GM23338 (cell line): ENCODE measurements around the gene REV3L. TPM values are rescaled to one million over a fixed set of nuclear protein-coding genes. Genes with fewer than 3 reads are reported as not detected.

Experiments used
- ATAC-seq: fragments of 200-7000 bp; cut with Tn5 transposase; 3 replicates; pipeline ENCODE4 v1.9.1; 2020
- DNase-seq: peaks from one replicate; pipeline ENCODE4 v3.0.0-alpha.2; 2015; ENCODE audit warnings: low spot score
- H2AFZ ChIP-seq: fragments of 200-600 bp; sonication (generic); 2 replicates; pipeline ENCODE4 v1.8.0; 2016; ENCODE audit warnings: antibody characterized with exemption, mild to moderate bottlenecking, moderate library complexity
- H3F3A ChIP-seq: fragments of 200-600 bp; sonication (generic); replicated peaks from 2 replicates; pipeline ENCODE4 v1.8.0; 2017; ENCODE audit warnings: antibody characterized with exemption, mixed run types, low read depth
- H3K27ac ChIP-seq: fragments of 200-600 bp; sonication (generic); 2 replicates; pipeline ENCODE4 v1.6.1; 2016; ENCODE audit warnings: low read depth
- H3K27me3 ChIP-seq: fragments of 200-600 bp; sonication (generic); 2 replicates; pipeline ENCODE4 v1.8.0; 2016; ENCODE audit warnings: mild to moderate bottlenecking, mixed run types, moderate library complexity; ENCODE audit not compliant: insufficient read depth
- H3K36me3 ChIP-seq: fragments of 200-600 bp; sonication (generic); 2 replicates; pipeline ENCODE4 v1.8.0; 2016; ENCODE audit warnings: mild to moderate bottlenecking; ENCODE audit not compliant: insufficient read depth
- H3K4me1 ChIP-seq: fragments of 200-600 bp; sonication (generic); 2 replicates; pipeline ENCODE4 v1.8.0; 2016; ENCODE audit warnings: mild to moderate bottlenecking, moderate library complexity; ENCODE audit not compliant: insufficient read depth
- H3K4me2 ChIP-seq: fragments of 200-600 bp; sonication (generic); 2 replicates; pipeline ENCODE4 v1.7.1; 2017; ENCODE audit warnings: mixed run types
- H3K4me3 ChIP-seq: fragments of 200-600 bp; sonication (generic); 2 replicates; pipeline ENCODE4 v1.6.1; 2016; ENCODE audit warnings: mixed run types
- H3K79me2 ChIP-seq: fragments of 200-600 bp; sonication (generic); replicated peaks from 2 replicates; pipeline ENCODE4 v1.8.0; 2017; ENCODE audit warnings: mild to moderate bottlenecking; ENCODE audit not compliant: insufficient read depth
- H3K9me2 ChIP-seq: fragments of 200-600 bp; sonication (generic); 2 replicates; pipeline ENCODE4 v1.8.0; 2017; ENCODE audit not compliant: insufficient read depth
- H4K20me1 ChIP-seq: fragments of 200-600 bp; sonication (generic); replicated peaks from 2 replicates; pipeline ENCODE4 v1.8.0; 2017; ENCODE audit warnings: mild to moderate bottlenecking; ENCODE audit not compliant: insufficient read depth
- H3K27ac Mint-ChIP-seq: 2 replicates; pipeline ENCODE4 v1.8.0; 2020; ENCODE audit warnings: inconsistent platforms, mild to moderate bottlenecking, moderate library complexity, mixed read lengths
- H3K27me3 Mint-ChIP-seq: 3 replicates; pipeline ENCODE4 v1.8.0; 2022; ENCODE audit warnings: low read depth, mild to moderate bottlenecking, moderate library complexity, mixed read lengths, inconsistent platforms; ENCODE audit not compliant: insufficient read depth, poor library complexity
- H3K36me3 Mint-ChIP-seq: 3 replicates; pipeline ENCODE4 v1.8.0; 2021; ENCODE audit warnings: low read depth, mild to moderate bottlenecking, inconsistent platforms, moderate library complexity, mixed read lengths
- H3K4me1 Mint-ChIP-seq: 3 replicates; pipeline ENCODE4 v1.8.0; 2020; ENCODE audit warnings: mild to moderate bottlenecking, inconsistent platforms, mixed read lengths
- H3K4me3 Mint-ChIP-seq: 3 replicates; pipeline ENCODE4 v1.8.0; 2021; ENCODE audit warnings: moderate library complexity, mild to moderate bottlenecking, inconsistent platforms, mixed read lengths
- H3K9me3 Mint-ChIP-seq: 3 replicates; pipeline ENCODE4 v1.8.0; 2020; ENCODE audit warnings: moderate library complexity, mild to moderate bottlenecking, inconsistent platforms, mixed read lengths
- CREB1 ChIP-seq: fragments of 250-450 bp; sonication (Bioruptor Pico); IDR thresholded peaks from 2 replicates; pipeline ENCODE4 v1.5.0; 2020; ENCODE audit warnings: low read depth, mild to moderate bottlenecking, moderate library complexity
- EZH2 ChIP-seq: fragments of 200-600 bp; sonication (generic); IDR thresholded peaks from one replicate; pipeline ENCODE4 v1.8.0; 2017; ENCODE audit warnings: antibody characterized with exemption, mild to moderate bottlenecking, low read depth; ENCODE audit not compliant: unreplicated experiment
- EZH2phosphoT487 ChIP-seq: fragments of 200-600 bp; sonication (generic); IDR thresholded peaks from one replicate; pipeline ENCODE4 v1.8.1; 2018; ENCODE audit warnings: antibody characterized with exemption; ENCODE audit not compliant: unreplicated experiment
- NANOG ChIP-seq: IDR thresholded peaks from 2 replicates; pipeline ENCODE4 v1.6.1; 2016; ENCODE audit warnings: antibody characterized with exemption, borderline replicate concordance
- POLR2AphosphoS5 ChIP-seq: IDR thresholded peaks from 2 replicates; pipeline ENCODE4 v1.6.1; 2016; ENCODE audit warnings: antibody characterized with exemption, low read depth
- STAT1 ChIP-seq: IDR thresholded peaks from one replicate; pipeline ENCODE4 v1.6.1; 2016; ENCODE audit warnings: antibody characterized with exemption; ENCODE audit not compliant: unreplicated experiment
- ZNF114 ChIP-seq: fragments of 250-450 bp; sonication (Bioruptor Pico); IDR thresholded peaks from 2 replicates; pipeline ENCODE4 v1.5.0; 2020; ENCODE audit warnings: mild to moderate bottlenecking, moderate library complexity
- ZNF331 ChIP-seq: fragments of 250-450 bp; sonication (Bioruptor Pico); IDR thresholded peaks from 2 replicates; pipeline ENCODE4 v1.5.0; 2020; ENCODE audit warnings: low read depth, mild to moderate bottlenecking, moderate library complexity
- polyA plus RNA-seq: library from polyadenylated mRNA; unstranded; fragments of >200 nt; fragmentation: Nextera tagmentation; extraction: Ambion mirVana; gene quantifications from 2 replicates; pipeline ENCODE4 v1.2.1, GENCODE V29; 2016
- total RNA-seq: library from RNA; depleted of rRNA; stranded (reverse); fragments of >200 nt; shearing (Covaris generic); gene quantifications from 2 replicates; pipeline ENCODE4 v1.2.3, GENCODE V29; 2014
- TF ChIP-seq, protein P1 (sequence below): fragments of 250-450 bp; sonication (Bioruptor Pico); IDR thresholded peaks from 2 replicates; pipeline ENCODE4 v1.5.0; 2020; ENCODE audit warnings: mild to moderate bottlenecking, moderate library complexity
- TF ChIP-seq, protein P2 (sequence below): IDR thresholded peaks from 2 replicates; pipeline ENCODE4 v1.6.1; 2016; ENCODE audit warnings: antibody characterized with exemption
- TF ChIP-seq, protein P3 (sequence below), 2 experiments: fragments of 200-600 bp in 1 of 2; sonication (generic) in 1 of 2; conservative IDR thresholded peaks; 2 replicates each; pipeline versions ENCODE4 v1.5.1 to v1.6.1; 2016 to 2017; ENCODE audit warnings: antibody characterized with exemption in 2 of 2, low read depth in 2 of 2, mild to moderate bottlenecking in 2 of 2, moderate library complexity in 1 of 2
- TF ChIP-seq, protein P4 (sequence below): IDR thresholded peaks from one replicate; pipeline ENCODE4 v1.6.1; 2018; ENCODE audit warnings: antibody characterized with exemption; ENCODE audit not compliant: unreplicated experiment

The REV3L gene
- total and polyA plus RNA-seq, 2 experiments from 2014 or later, result 8.3 to 13.1 TPM

DNA sequence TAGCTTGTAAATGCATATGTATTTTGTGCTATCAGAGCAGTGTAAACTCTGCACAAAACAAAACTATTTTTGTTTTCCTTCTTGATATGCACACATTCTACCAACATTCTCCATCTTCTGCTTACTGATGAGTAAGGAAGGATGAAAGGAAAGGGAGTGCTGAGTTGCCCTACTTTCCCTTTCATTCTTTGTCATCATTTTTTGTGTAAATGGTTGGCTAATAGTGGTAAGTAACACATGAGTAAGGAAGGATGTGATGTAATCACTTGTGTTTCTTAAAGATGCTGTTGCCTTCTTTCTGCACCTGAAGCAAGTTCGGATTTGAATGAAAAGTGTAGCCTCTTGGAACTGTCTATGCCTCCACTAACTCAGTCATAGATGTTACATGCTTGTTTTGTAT, 4.6 kb upstream of the REV3L start:
- no peak for DNase-seq
- Histone ChIP-seq H3K27me3 (no peaks in the 10 kb centered on the region), H3F3A (no peaks in the 10 kb centered on the region), H3K4me3 (no peak overlapping the region), H3K9me2 (no peaks in the 10 kb centered on the region), H3K4me1 (peaks cover 7% of the 10 kb centered on the region), H3K4me2 (no peak overlapping the region), H4K20me1 (no peaks in the 10 kb centered on the region), H3K79me2 (peaks cover 82% of the 10 kb centered on the region), H3K27ac (no peak overlapping the region), H2AFZ (no peak overlapping the region), H3K36me3 (no peaks in the 10 kb centered on the region; the same call in 1 of the 2 replicates)
- TF ChIP-seq EZH2phosphoT487, result no peak
- no peak for TF ChIP-seq STAT1
- TF ChIP-seq, protein P1, sequence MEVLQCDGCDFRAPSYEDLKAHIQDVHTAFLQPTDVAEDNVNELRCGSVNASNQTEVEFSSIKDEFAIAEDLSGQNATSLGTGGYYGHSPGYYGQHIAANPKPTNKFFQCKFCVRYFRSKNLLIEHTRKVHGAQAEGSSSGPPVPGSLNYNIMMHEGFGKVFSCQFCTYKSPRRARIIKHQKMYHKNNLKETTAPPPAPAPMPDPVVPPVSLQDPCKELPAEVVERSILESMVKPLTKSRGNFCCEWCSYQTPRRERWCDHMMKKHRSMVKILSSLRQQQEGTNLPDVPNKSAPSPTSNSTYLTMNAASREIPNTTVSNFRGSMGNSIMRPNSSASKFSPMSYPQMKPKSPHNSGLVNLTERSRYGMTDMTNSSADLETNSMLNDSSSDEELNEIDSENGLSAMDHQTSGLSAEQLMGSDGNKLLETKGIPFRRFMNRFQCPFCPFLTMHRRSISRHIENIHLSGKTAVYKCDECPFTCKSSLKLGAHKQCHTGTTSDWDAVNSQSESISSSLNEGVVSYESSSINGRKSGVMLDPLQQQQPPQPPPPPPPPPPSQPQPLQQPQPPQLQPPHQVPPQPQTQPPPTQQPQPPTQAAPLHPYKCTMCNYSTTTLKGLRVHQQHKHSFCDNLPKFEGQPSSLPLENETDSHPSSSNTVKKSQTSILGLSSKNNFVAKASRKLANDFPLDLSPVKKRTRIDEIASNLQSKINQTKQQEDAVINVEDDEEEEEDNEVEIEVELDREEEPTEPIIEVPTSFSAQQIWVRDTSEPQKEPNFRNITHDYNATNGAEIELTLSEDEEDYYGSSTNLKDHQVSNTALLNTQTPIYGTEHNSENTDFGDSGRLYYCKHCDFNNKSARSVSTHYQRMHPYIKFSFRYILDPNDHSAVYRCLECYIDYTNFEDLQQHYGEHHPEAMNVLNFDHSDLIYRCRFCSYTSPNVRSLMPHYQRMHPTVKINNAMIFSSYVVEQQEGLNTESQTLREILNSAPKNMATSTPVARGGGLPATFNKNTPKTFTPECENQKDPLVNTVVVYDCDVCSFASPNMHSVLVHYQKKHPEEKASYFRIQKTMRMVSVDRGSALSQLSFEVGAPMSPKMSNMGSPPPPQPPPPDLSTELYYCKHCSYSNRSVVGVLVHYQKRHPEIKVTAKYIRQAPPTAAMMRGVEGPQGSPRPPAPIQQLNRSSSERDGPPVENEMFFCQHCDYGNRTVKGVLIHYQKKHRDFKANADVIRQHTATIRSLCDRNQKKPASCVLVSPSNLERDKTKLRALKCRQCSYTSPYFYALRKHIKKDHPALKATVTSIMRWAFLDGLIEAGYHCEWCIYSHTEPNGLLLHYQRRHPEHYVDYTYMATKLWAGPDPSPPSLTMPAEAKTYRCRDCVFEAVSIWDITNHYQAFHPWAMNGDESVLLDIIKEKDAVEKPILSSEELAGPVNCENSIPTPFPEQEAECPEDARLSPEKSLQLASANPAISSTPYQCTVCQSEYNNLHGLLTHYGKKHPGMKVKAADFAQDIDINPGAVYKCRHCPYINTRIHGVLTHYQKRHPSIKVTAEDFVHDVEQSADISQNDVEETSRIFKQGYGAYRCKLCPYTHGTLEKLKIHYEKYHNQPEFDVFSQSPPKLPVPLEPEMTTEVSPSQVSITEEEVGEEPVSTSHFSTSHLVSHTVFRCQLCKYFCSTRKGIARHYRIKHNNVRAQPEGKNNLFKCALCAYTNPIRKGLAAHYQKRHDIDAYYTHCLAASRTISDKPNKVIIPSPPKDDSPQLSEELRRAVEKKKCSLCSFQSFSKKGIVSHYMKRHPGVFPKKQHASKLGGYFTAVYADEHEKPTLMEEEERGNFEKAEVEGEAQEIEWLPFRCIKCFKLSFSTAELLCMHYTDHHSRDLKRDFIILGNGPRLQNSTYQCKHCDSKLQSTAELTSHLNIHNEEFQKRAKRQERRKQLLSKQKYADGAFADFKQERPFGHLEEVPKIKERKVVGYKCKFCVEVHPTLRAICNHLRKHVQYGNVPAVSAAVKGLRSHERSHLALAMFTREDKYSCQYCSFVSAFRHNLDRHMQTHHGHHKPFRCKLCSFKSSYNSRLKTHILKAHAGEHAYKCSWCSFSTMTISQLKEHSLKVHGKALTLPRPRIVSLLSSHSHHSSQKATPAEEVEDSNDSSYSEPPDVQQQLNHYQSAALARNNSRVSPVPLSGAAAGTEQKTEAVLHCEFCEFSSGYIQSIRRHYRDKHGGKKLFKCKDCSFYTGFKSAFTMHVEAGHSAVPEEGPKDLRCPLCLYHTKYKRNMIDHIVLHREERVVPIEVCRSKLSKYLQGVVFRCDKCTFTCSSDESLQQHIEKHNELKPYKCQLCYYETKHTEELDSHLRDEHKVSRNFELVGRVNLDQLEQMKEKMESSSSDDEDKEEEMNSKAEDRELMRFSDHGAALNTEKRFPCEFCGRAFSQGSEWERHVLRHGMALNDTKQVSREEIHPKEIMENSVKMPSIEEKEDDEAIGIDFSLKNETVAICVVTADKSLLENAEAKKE (CRISPR knock-in tag), result no peak
- TF ChIP-seq, protein P2, sequence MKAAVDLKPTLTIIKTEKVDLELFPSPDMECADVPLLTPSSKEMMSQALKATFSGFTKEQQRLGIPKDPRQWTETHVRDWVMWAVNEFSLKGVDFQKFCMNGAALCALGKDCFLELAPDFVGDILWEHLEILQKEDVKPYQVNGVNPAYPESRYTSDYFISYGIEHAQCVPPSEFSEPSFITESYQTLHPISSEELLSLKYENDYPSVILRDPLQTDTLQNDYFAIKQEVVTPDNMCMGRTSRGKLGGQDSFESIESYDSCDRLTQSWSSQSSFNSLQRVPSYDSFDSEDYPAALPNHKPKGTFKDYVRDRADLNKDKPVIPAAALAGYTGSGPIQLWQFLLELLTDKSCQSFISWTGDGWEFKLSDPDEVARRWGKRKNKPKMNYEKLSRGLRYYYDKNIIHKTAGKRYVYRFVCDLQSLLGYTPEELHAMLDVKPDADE, result no peak
- TF ChIP-seq CREB1 (CRISPR knock-in tag), result no peak
- TF ChIP-seq, protein P3, sequence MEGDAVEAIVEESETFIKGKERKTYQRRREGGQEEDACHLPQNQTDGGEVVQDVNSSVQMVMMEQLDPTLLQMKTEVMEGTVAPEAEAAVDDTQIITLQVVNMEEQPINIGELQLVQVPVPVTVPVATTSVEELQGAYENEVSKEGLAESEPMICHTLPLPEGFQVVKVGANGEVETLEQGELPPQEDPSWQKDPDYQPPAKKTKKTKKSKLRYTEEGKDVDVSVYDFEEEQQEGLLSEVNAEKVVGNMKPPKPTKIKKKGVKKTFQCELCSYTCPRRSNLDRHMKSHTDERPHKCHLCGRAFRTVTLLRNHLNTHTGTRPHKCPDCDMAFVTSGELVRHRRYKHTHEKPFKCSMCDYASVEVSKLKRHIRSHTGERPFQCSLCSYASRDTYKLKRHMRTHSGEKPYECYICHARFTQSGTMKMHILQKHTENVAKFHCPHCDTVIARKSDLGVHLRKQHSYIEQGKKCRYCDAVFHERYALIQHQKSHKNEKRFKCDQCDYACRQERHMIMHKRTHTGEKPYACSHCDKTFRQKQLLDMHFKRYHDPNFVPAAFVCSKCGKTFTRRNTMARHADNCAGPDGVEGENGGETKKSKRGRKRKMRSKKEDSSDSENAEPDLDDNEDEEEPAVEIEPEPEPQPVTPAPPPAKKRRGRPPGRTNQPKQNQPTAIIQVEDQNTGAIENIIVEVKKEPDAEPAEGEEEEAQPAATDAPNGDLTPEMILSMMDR (conservative IDR thresholded peaks at IDR 0.05; ENCODE audit: low read depth in 2 of 2), result no peak
- TF ChIP-seq ZNF114 (CRISPR knock-in tag), result no peak
- TF ChIP-seq, protein P4, sequence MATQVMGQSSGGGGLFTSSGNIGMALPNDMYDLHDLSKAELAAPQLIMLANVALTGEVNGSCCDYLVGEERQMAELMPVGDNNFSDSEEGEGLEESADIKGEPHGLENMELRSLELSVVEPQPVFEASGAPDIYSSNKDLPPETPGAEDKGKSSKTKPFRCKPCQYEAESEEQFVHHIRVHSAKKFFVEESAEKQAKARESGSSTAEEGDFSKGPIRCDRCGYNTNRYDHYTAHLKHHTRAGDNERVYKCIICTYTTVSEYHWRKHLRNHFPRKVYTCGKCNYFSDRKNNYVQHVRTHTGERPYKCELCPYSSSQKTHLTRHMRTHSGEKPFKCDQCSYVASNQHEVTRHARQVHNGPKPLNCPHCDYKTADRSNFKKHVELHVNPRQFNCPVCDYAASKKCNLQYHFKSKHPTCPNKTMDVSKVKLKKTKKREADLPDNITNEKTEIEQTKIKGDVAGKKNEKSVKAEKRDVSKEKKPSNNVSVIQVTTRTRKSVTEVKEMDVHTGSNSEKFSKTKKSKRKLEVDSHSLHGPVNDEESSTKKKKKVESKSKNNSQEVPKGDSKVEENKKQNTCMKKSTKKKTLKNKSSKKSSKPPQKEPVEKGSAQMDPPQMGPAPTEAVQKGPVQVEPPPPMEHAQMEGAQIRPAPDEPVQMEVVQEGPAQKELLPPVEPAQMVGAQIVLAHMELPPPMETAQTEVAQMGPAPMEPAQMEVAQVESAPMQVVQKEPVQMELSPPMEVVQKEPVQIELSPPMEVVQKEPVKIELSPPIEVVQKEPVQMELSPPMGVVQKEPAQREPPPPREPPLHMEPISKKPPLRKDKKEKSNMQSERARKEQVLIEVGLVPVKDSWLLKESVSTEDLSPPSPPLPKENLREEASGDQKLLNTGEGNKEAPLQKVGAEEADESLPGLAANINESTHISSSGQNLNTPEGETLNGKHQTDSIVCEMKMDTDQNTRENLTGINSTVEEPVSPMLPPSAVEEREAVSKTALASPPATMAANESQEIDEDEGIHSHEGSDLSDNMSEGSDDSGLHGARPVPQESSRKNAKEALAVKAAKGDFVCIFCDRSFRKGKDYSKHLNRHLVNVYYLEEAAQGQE, result no peak
- no peak for TF ChIP-seq NANOG
- TF ChIP-seq ZNF331, result no peak
- no peak for TF ChIP-seq EZH2
- no peak for TF ChIP-seq POLR2AphosphoS5
- peaks cover 18% of the 10 kb centered on the region for H3K4me1 Mint-ChIP-seq
- no peaks in the 10 kb centered on the region for H3K9me3 Mint-ChIP-seq
- no peak overlapping the region for H3K27ac Mint-ChIP-seq
- H3K27me3 Mint-ChIP-seq, result peaks cover 5% of the 10 kb centered on the region
- no peak for ATAC-seq
- no peak overlapping the region for H3K4me3 Mint-ChIP-seq
- H3K36me3 Mint-ChIP-seq, result peaks cover 24% of the 10 kb centered on the region
